ENCODE measurements around the gene FSHR.

Gene FSHR

GRCh38 chr2:49154140-49154539, at the start of gene FSHR:
Gene FSHR, minus strand, starts transcription at chr2:49154515. Its CDS starts 98 bp downstream, at chr2:49154417.
- DNase-seq (ENCODE audit: low read depth in 2 of 2) = no peak

- DNase-seq (ENCODE audit: low read depth in 2 of 2) = no peak
These were observed 45.0 kb upstream of the FSHR start for GRCh38 chr2:49199266-49199665.

- no peak for DNase-seq (ENCODE audit: low read depth in 2 of 2)
These were observed 40.4 kb upstream of the FSHR start for GRCh38 chr2:49194701-49195100.

- no peak for DNase-seq (ENCODE audit: low read depth in 2 of 2)
These were observed 37.7 kb upstream of the FSHR start for GRCh38 chr2:49192036-49192435.

GRCh38 chr2:49189512-49190225, 35.4 kb upstream of the FSHR start:
- no peak for DNase-seq (ENCODE audit: low read depth in 2 of 2)

GRCh38 chr2:49186050-49186648, 31.8 kb upstream of the FSHR start:
- DNase-seq (ENCODE audit: low read depth in 2 of 2) = no peak

GRCh38 chr2:49178656-49179055, 24.3 kb upstream of the FSHR start:
- no peak for DNase-seq (ENCODE audit: low read depth in 2 of 2)

- no peak for DNase-seq (ENCODE audit: low read depth in 2 of 2)
These were observed 22.9 kb upstream of the FSHR start for GRCh38 chr2:49177194-49177593.

- DNase-seq (ENCODE audit: low read depth in 2 of 2) = no peak
These were observed 21.5 kb upstream of the FSHR start for GRCh38 chr2:49175831-49176230.

- no peak for DNase-seq (ENCODE audit: low read depth in 2 of 2)
These were observed 20.4 kb upstream of the FSHR start for GRCh38 chr2:49174750-49175149.

- DNase-seq (ENCODE audit: low read depth in 2 of 2) = no peak
These were observed 12.8 kb upstream of the FSHR start for GRCh38 chr2:49167131-49167530.

- DNase-seq (ENCODE audit: low read depth in 2 of 2) = no peak
These were observed 11.3 kb upstream of the FSHR start for GRCh38 chr2:49165662-49166061.

- no peak for DNase-seq (ENCODE audit: low read depth in 2 of 2)
These were observed 10.4 kb upstream of the FSHR start for GRCh38 chr2:49164729-49165128.

- DNase-seq (ENCODE audit: low read depth in 2 of 2) = no peak
These were observed 7.8 kb upstream of the FSHR start for GRCh38 chr2:49162151-49162550.

GRCh38 chr2:49154891-49155290, 576 bp upstream of the FSHR start:
- no peak for DNase-seq (ENCODE audit: low read depth in 2 of 2)

- no peak for DNase-seq (ENCODE audit: low read depth in 2 of 2)
These were observed 1.1 kb downstream of the FSHR start for GRCh38 chr2:49153252-49153651.

GRCh38 chr2:49152824-49153223, 1.5 kb downstream of the FSHR start:
- no peak for DNase-seq (ENCODE audit: low read depth in 2 of 2)

- DNase-seq (ENCODE audit: low read depth in 2 of 2) = no peak
These were observed 7.9 kb downstream of the FSHR start for GRCh38 chr2:49146401-49146800.

GRCh38 chr2:49131801-49132200, 22.5 kb downstream of the FSHR start:
- DNase-seq (ENCODE audit: low read depth in 2 of 2) = no peak

GRCh38 chr2:49129034-49129433, 25.3 kb downstream of the FSHR start:
- no peak for DNase-seq (ENCODE audit: low read depth in 2 of 2)

- no peak for DNase-seq (ENCODE audit: low read depth in 2 of 2)
These were observed 30.7 kb downstream of the FSHR start for GRCh38 chr2:49123600-49123999.

- DNase-seq (ENCODE audit: low read depth in 2 of 2) = no peak
These were observed 32.2 kb downstream of the FSHR start for GRCh38 chr2:49122107-49122506.

GRCh38 chr2:49113046-49113445, 41.3 kb downstream of the FSHR start:
- DNase-seq (ENCODE audit: low read depth in 2 of 2) = no peak

GRCh38 chr2:49111456-49111855, 42.9 kb downstream of the FSHR start:
- DNase-seq (ENCODE audit: low read depth in 2 of 2) = no peak

All from activated CD4-positive, alpha-beta T cell treated with anti-CD3 and anti-CD28 coated beads for 24 hours (primary cell).